Measurements from ENCODE around the gene MFSD6L. TPM values are rescaled to one million over a fixed set of nuclear protein-coding genes. Genes with fewer than 3 reads are reported as not detected.

The MFSD6L gene
- total and polyA plus RNA-seq, 2 of the 13 experiments (the other 11 are each of a cell fraction or from before 2014, with no cell fraction given), result not detected

GRCh38 chr17:8788998-8789397 lies 10.2 kb downstream of the MFSD6L start:
- no peak overlapping the region for H3K27ac ChIP-seq (ENCODE audit: extremely low read length, insufficient read depth, low read length)
- CTCF ChIA-PET (ENCODE audit: low intra/inter-chr PET ratio, low total read pairs), result no interaction called here
- BruUV-seq (replicated peaks), result no TSS peak
- intact Hi-C loops (cut with micrococcal nuclease; ENCODE audit: unreplicated experiment), result loop anchor here (1.0 kb wide), 1 partner anchor 35 kb away; no protein-coding TSS in a partner anchor
- peaks cover 18% of the 10 kb centered on the region for H3K4me1 ChIP-seq (ENCODE audit: insufficient read depth, low read length)
- H3K9me3 ChIP-seq (ENCODE audit: low read length), result no peaks in the 10 kb centered on the region
- peaks cover 2 to 61% of the 10 kb centered on the region in 2 experiments; a peak in 4 of 5 replicates for H3K27me3 ChIP-seq (ENCODE audit: control insufficient read depth in 1 of 2, insufficient read depth in 2 of 2, low read length in 2 of 2)
- no peaks in the 10 kb centered on the region for H3K36me3 ChIP-seq (replicated peaks in 1 of 2; ENCODE audit: control insufficient read depth in 1 of 2, insufficient read depth in 2 of 2, low read length in 2 of 2)
- H3K4me3 ChIP-seq (replicated peaks in 1 of 3; ENCODE audit: insufficient read depth in 1 of 3, low read depth in 2 of 3, low read length in 3 of 3), result no peak overlapping the region
- no peaks in the 10 kb centered on the region for H4K20me1 ChIP-seq (ENCODE audit: insufficient read depth, low read length)
- peak; percentile 56; the same call in 2 of the 3 replicates for ATAC-seq
- 6% methylated on average over 2 of the region's 2 CpGs for WGBS (ENCODE audit: low lambda C conversion rate)
- POLR2A ChIA-PET, result interaction anchor here (0.6 kb wide), 1 partner anchor 16 kb away, joined by 3 read pairs; no protein-coding TSS in a partner anchor
- DNase-seq (ENCODE audit: low spot score), result peak; percentile 54
- peak; percentile 72 for FAIRE-seq
- no peak overlapping the region for H3K9ac ChIP-seq (ENCODE audit: insufficient read depth, low read depth, low read length)
- H3K4me2 ChIP-seq (ENCODE audit: low read depth, low read length), result no peak overlapping the region
- no peak overlapping the region for H2AFZ ChIP-seq (ENCODE audit: low read length)
- H3K79me2 ChIP-seq (ENCODE audit: insufficient read depth, low read length), result no peaks in the 10 kb centered on the region
- in situ Hi-C loops (cut with HindIII; ENCODE audit: extremely low pct_ligation_motif_present, low pct_unique_long_range_greater_than_20kb), result no loop called here
- no peak for TF ChIP-seq AGO2 (optimal IDR thresholded peaks at IDR 0.05; ENCODE audit: low read depth, low read length)
- peak; percentile 70 for TF ChIP-seq ZBTB7B (CRISPR knock-in tag; IDR thresholded peaks at IDR 0.05)
- TF ChIP-seq TCF7 (IDR thresholded peaks at IDR 0.05; ENCODE audit: low read depth), result peak; percentile 54; the same call in 1 of the 2 replicates
- peak; percentile 52; the same call in 1 of the 2 replicates for TF ChIP-seq CEBPB (IDR thresholded peaks at IDR 0.05; ENCODE audit: borderline replicate concordance, low read depth, low read length)
- peak; percentile 49; the same call in 1 of the 2 replicates for TF ChIP-seq THAP11 (CRISPR knock-in tag; IDR thresholded peaks at IDR 0.05)
- TF ChIP-seq ISL2 (CRISPR knock-in tag; IDR thresholded peaks at IDR 0.05), result peak; percentile 87
- TF ChIP-seq POGK (CRISPR knock-in tag; conservative IDR thresholded peaks at IDR 0.05), result 0 out of 2 replicates have a peak, but pooled peaks have one; percentile 60
- no peak for TF ChIP-seq ATF3 (CRISPR knock-in tag; IDR thresholded peaks at IDR 0.05)
- TF ChIP-seq PAXIP1 (CRISPR knock-in tag; conservative IDR thresholded peaks at IDR 0.05), result peak; percentile 51
- TF ChIP-seq ZSCAN31 (CRISPR knock-in tag; IDR thresholded peaks at IDR 0.05; ENCODE audit: low read depth), result no peak
- no peak for TF ChIP-seq RELA (CRISPR knock-in tag; IDR thresholded peaks at IDR 0.05)
- peak; percentile 80 for TF ChIP-seq TEAD3 (CRISPR knock-in tag; optimal IDR thresholded peaks at IDR 0.05; ENCODE audit: borderline replicate concordance)
- no peak for TF ChIP-seq ZBTB8A (CRISPR knock-in tag; IDR thresholded peaks at IDR 0.05; ENCODE audit: borderline replicate concordance, low read depth)
- peak; percentile 27; the same call in 1 of the 2 replicates for TF ChIP-seq HDAC2 (CRISPR knock-in tag; IDR thresholded peaks at IDR 0.05)
- TF ChIP-seq RXRB (CRISPR knock-in tag; IDR thresholded peaks at IDR 0.05; ENCODE audit: borderline replicate concordance), result 0 out of 2 replicates have a peak, but pooled peaks have one; percentile 50
- TF ChIP-seq SNAI1 (CRISPR knock-in tag; IDR thresholded peaks at IDR 0.05; ENCODE audit: borderline replicate concordance), result no peak
- 0 out of 2 replicates have a peak, but pooled peaks have one; percentile 30 for TF ChIP-seq FOSL2 (CRISPR knock-in tag; IDR thresholded peaks at IDR 0.05)
- TF ChIP-seq NR2F6 (IDR thresholded peaks at IDR 0.05), result peak; percentile 94
- TF ChIP-seq NR2F6 (CRISPR knock-in tag; IDR thresholded peaks at IDR 0.05), result peak; percentile 80
- no peak for TF ChIP-seq XRCC5 (optimal IDR thresholded peaks at IDR 0.05; ENCODE audit: low read length)
- TF ChIP-seq HMG20B (CRISPR knock-in tag; conservative IDR thresholded peaks at IDR 0.05), result peak; percentile 69; the same call in 1 of the 2 replicates
- TF ChIP-seq CEBPG (CRISPR knock-in tag; IDR thresholded peaks at IDR 0.05), result peak; percentile 77
- no peak for TF ChIP-seq ZNF124 (CRISPR knock-in tag; IDR thresholded peaks at IDR 0.05)
